HCT116 (cell line): ENCODE data around the gene HABP2. TPM values are rescaled to one million over a fixed set of nuclear protein-coding genes. Genes with fewer than 3 reads are reported as not detected.

Source experiments
- ATAC-seq: fragments of 200-7000 bp; cut with Tn5 transposase; 2 replicates; pipeline ENCODE4 v1.9.1; 2020; ENCODE audit warnings: mild to moderate bottlenecking, moderate library complexity
- BruUV-seq: library from RNA; stranded (reverse); fragments of 400-500 nt; replicated peaks from 2 replicates; lab custom pipeline; 2021; lab: Mats Ljungman, UMichigan
- CTCF ChIA-PET: fragments of 300-600 bp; sonication (Branson Sonifier 250); formaldehyde crosslinking; loops from one replicate; lab custom pipeline; 2021; ENCODE audit warnings: antibody characterized with exemption; lab: Charles Lee
- POLR2A ChIA-PET: fragments of 300-600, 350-600 bp; sonication (Branson Sonifier 250); formaldehyde crosslinking; loops from one replicate; lab custom pipeline; 2021; ENCODE audit warnings: antibody characterized with exemption; lab: Charles Lee
- RAD21 ChIA-PET, 2 experiments: fragments of 300-600 bp; sonication (Branson Sonifier 250); formaldehyde crosslinking; loops; one replicate each; lab custom pipeline; 2023; ENCODE audit warnings: low total read pairs in 2 of 2; ENCODE audit not compliant: uncharacterized antibody in 2 of 2, unreplicated experiment in 2 of 2, low non-redundant PET in 1 of 2; lab: Charles Lee
- DNase-seq: peaks from one replicate; pipeline ENCODE4 v3.0.0-alpha.2; 2010; ENCODE audit warnings: low read depth, low spot score
- H2AFZ ChIP-seq: fragments of 200-600 bp; shearing (Covaris generic), sonication (generic); 2 replicates; pipeline ENCODE4 v1.6.1; 2017; ENCODE audit warnings: low read depth, mixed run types, mixed read lengths, antibody characterized with exemption, low read length; ENCODE audit not compliant: poor library complexity, severe bottlenecking
- H3K27ac ChIP-seq: 2 replicates; pipeline ENCODE4 v1.5.1; 2012; ENCODE audit warnings: low read depth, low read length
- H3K27me3 ChIP-seq: fragments of 200-600 bp; sonication (generic); 2 replicates; pipeline ENCODE4 v1.6.1; 2016; ENCODE audit warnings: mixed run types, low read length, mixed read lengths; ENCODE audit not compliant: insufficient read depth
- H3K36me3 ChIP-seq, 2 experiments: fragments of 200-500 bp in 1 of 2; fragments of 200-600 bp in 1 of 2; sonication (Bioruptor generic) in 1 of 2; sonication (generic) in 1 of 2; 2 replicates each; pipeline versions ENCODE4 v1.5.1 to v1.6.1; 2014 to 2016; ENCODE audit warnings: low read length in 2 of 2, inconsistent platforms in 1 of 2, mixed read lengths in 1 of 2, mixed run types in 1 of 2; ENCODE audit not compliant: insufficient read depth in 2 of 2, control insufficient read depth in 1 of 2
- H3K4me1 ChIP-seq, 2 experiments: fragments of 200-600 bp in 1 of 2; sonication (generic) in 1 of 2; 2 replicates each; pipeline versions ENCODE4 v1.5.1 to v1.6.1; 2012 to 2017; ENCODE audit warnings: low read length in 2 of 2, inconsistent platforms in 1 of 2, mild to moderate bottlenecking in 1 of 2, mixed read lengths in 1 of 2, mixed run types in 1 of 2, moderate library complexity in 1 of 2; ENCODE audit not compliant: insufficient read depth in 2 of 2, control insufficient read depth in 1 of 2
- H3K4me2 ChIP-seq: fragments of 200-600 bp; sonication (generic); 2 replicates; pipeline ENCODE4 v1.6.1; 2017; ENCODE audit warnings: mixed run types, low read length, mixed read lengths
- H3K4me3 ChIP-seq, 2 experiments: fragments of 200-600 bp in 1 of 2; sonication (generic) in 1 of 2; replicated peaks in 1 of 2; 2 replicates each; pipeline ENCODE4 v1.5.1; 2011 to 2016; ENCODE audit warnings: low read length in 2 of 2, control low read depth in 1 of 2, low read depth in 1 of 2, mild to moderate bottlenecking in 1 of 2, mixed read lengths in 1 of 2, mixed run types in 1 of 2
- H3K79me2 ChIP-seq: fragments of 200-600 bp; sonication (generic); 2 replicates; pipeline ENCODE4 v1.6.1; 2017; ENCODE audit warnings: mild to moderate bottlenecking, mixed run types, low read length, moderate library complexity, mixed read lengths; ENCODE audit not compliant: insufficient read depth
- H3K9ac ChIP-seq: fragments of 200-600 bp; sonication (generic); 2 replicates; pipeline ENCODE4 v1.6.1; 2016; ENCODE audit warnings: low read length, mixed read lengths
- H3K9me2 ChIP-seq: fragments of 200-600 bp; sonication (generic), shearing (Covaris generic); 2 replicates; pipeline ENCODE4 v1.6.1; 2017; ENCODE audit warnings: mixed run types, mild to moderate bottlenecking, moderate library complexity; ENCODE audit not compliant: insufficient read depth
- H3K9me3 ChIP-seq, 2 experiments: fragments of 200-500 bp in 1 of 2; fragments of 200-600 bp in 1 of 2; sonication (Bioruptor generic) in 1 of 2; sonication (generic) in 1 of 2; 2 replicates each; pipeline ENCODE4 v1.6.1; 2014 to 2017; ENCODE audit warnings: low read length in 2 of 2, mixed read lengths in 2 of 2, inconsistent platforms in 1 of 2, low read depth in 1 of 2, mild to moderate bottlenecking in 1 of 2, mixed run types in 1 of 2, moderate library complexity in 1 of 2; ENCODE audit not compliant: control insufficient read depth in 1 of 2, insufficient read depth in 1 of 2
- H4K20me1 ChIP-seq: fragments of 200-600 bp; sonication (generic), shearing (Covaris generic); 2 replicates; pipeline ENCODE4 v1.6.1; 2017; ENCODE audit warnings: mixed run types, mild to moderate bottlenecking, moderate library complexity; ENCODE audit not compliant: insufficient read depth
- ATF3 ChIP-seq: IDR thresholded peaks from 2 replicates; pipeline ENCODE4 v1.6.1; 2012
- CBX3 ChIP-seq: IDR thresholded peaks from 2 replicates; pipeline ENCODE4 v1.6.1; 2012; ENCODE audit warnings: low read depth
- CEBPB ChIP-seq: IDR thresholded peaks from 2 replicates; pipeline ENCODE4 v1.6.1; 2012; ENCODE audit warnings: low read depth
- CTCF ChIP-seq, 3 experiments: fragments of 200-600 bp in 1 of 3; sonication (generic) in 1 of 3; IDR thresholded peaks in 2 of 3; conservative IDR thresholded peaks in 1 of 3; 2 replicates each; pipeline ENCODE4 v1.5.1; 2012 to 2017; ENCODE audit warnings: low read depth in 2 of 3, low read length in 2 of 3, antibody characterized with exemption in 1 of 3, borderline replicate concordance in 1 of 3, control low read depth in 1 of 3, mild to moderate bottlenecking in 1 of 3, mixed read lengths in 1 of 3, mixed run types in 1 of 3, moderate library complexity in 1 of 3; ENCODE audit not compliant: insufficient read depth in 1 of 3
- EGR1 ChIP-seq: IDR thresholded peaks from 2 replicates; pipeline ENCODE4 v1.6.1; 2012; ENCODE audit warnings: low read depth
- ELF1 ChIP-seq: IDR thresholded peaks from 2 replicates; pipeline ENCODE4 v1.6.1; 2012; ENCODE audit warnings: low read depth, borderline replicate concordance
- EZH2 ChIP-seq: fragments of 200-600 bp; sonication (generic); IDR thresholded peaks from 2 replicates; pipeline ENCODE4 v1.6.1; 2017; ENCODE audit warnings: antibody characterized with exemption, mixed run types
- EZH2phosphoT487 ChIP-seq: fragments of 200-600 bp; IDR thresholded peaks from 2 replicates; pipeline ENCODE4 v1.6.1; 2018; ENCODE audit warnings: antibody characterized with exemption, borderline replicate concordance
- FOSL1 ChIP-seq: IDR thresholded peaks from 2 replicates; pipeline ENCODE4 v1.6.1; 2012; ENCODE audit warnings: low read depth
- JUND ChIP-seq: IDR thresholded peaks from 2 replicates; pipeline ENCODE4 v1.6.1; 2012
- POLR2A ChIP-seq: IDR thresholded peaks from 2 replicates; pipeline ENCODE4 v1.7.0; 2011; ENCODE audit warnings: borderline replicate concordance; ENCODE audit not compliant: insufficient read depth, insufficient read length; ENCODE audit errors: extremely low read depth
- POLR2AphosphoS5 ChIP-seq: IDR thresholded peaks from 2 replicates; pipeline ENCODE4 v1.6.1; 2011; ENCODE audit warnings: mild to moderate bottlenecking, low read depth, low read length, moderate library complexity
- RAD21 ChIP-seq: IDR thresholded peaks from 2 replicates; pipeline ENCODE4 v1.6.1; 2012; ENCODE audit warnings: low read depth, mild to moderate bottlenecking
- REST ChIP-seq: IDR thresholded peaks from 2 replicates; pipeline ENCODE4 v1.6.1; 2012; ENCODE audit warnings: low read depth
- SIN3A ChIP-seq: IDR thresholded peaks from 2 replicates; pipeline ENCODE4 v1.6.1; 2012; ENCODE audit warnings: low read depth
- SRF ChIP-seq: IDR thresholded peaks from 2 replicates; pipeline ENCODE4 v1.6.1; 2012; ENCODE audit warnings: low read depth
- TCF7L2 ChIP-seq: IDR thresholded peaks from 2 replicates; pipeline ENCODE4 v1.7.0; 2011; ENCODE audit warnings: borderline replicate concordance, inconsistent platforms; ENCODE audit not compliant: insufficient read depth, insufficient read length; ENCODE audit errors: extremely low read depth
- ZBTB33 ChIP-seq: IDR thresholded peaks from 2 replicates; pipeline ENCODE4 v1.6.1; 2011; ENCODE audit warnings: mild to moderate bottlenecking, low read length, moderate library complexity; ENCODE audit not compliant: insufficient replicate concordance; ENCODE audit errors: extremely low read depth
- ZNF274 ChIP-seq: fragments of 200-500 bp; sonication (Bioruptor generic); IDR thresholded peaks from 2 replicates; pipeline ENCODE4 v1.6.1; 2014; ENCODE audit warnings: mild to moderate bottlenecking, low read depth, low read length, inconsistent platforms
- intact Hi-C: fragments of 100-400 bp; cut with micrococcal nuclease; formaldehyde crosslinking; loops from 2 replicates; pipeline ENCODE4 v1.10.0; 2022
- total RNA-seq: library from RNA; stranded (reverse); gene quantifications from one replicate; pipeline ENCODE4 v1.2.1, GENCODE V29; 2021; ENCODE audit not compliant: unreplicated experiment

Gene HABP2
- total RNA-seq, 1 experiment from 2014 or later, result 0.20 TPM

- intact Hi-C loops, result no loop called here
- Histone ChIP-seq H3K9me2 (no peaks in the 10 kb centered on the region), H4K20me1 (no peaks in the 10 kb centered on the region), H3K4me3 (no peak overlapping the region), H3K4me2 (no peak overlapping the region), H3K4me1 (peaks cover 6 to 12% of the 10 kb centered on the region in 2 experiments; a peak in 2 of 4 replicates)
- no peak for TF ChIP-seq EZH2
- TF ChIP-seq EGR1, result no peak
- TF ChIP-seq SRF, result no peak
- no peak for TF ChIP-seq ATF3
- TF ChIP-seq ELF1, result no peak
- TF ChIP-seq SIN3A, result no peak
- TF ChIP-seq POLR2AphosphoS5, result no peak
- TF ChIP-seq ZBTB33, result no peak
- TF ChIP-seq RAD21, result no peak
- TF ChIP-seq CEBPB, result no peak
- TF ChIP-seq TCF7L2, result no peak
- no peak for TF ChIP-seq EZH2phosphoT487
- TF ChIP-seq ZNF274, result no peak
- no peak for TF ChIP-seq CBX3
- no peak for TF ChIP-seq REST
- TF ChIP-seq FOSL1, result no peak
- no peak for TF ChIP-seq POLR2A
- no peak for TF ChIP-seq JUND
- no peak for TF ChIP-seq CTCF (IDR thresholded peaks at IDR 0.05 in 2 of 3, conservative IDR thresholded peaks at IDR 0.05 in 1 of 3; ENCODE audit: borderline replicate concordance in 1 of 3, insufficient read depth in 1 of 3, low read depth in 2 of 3, low read length in 2 of 3)
- TF ChIP-seq, all 23 proteins: peak for 0
- DNase-seq (no peak), ATAC-seq (no peak)
- Histone ChIP-seq H3K27ac (no peak overlapping the region), H3K9me3 (no peaks in the 10 kb centered on the region), H3K79me2 (no peaks in the 10 kb centered on the region), H3K9ac (no peak overlapping the region), H3K36me3 (no peaks in the 10 kb centered on the region), H2AFZ (no peak overlapping the region), H3K27me3 (no peaks in the 10 kb centered on the region)
- CTCF ChIA-PET, result no interaction called here
- BruUV-seq, result no TSS peak
- POLR2A ChIA-PET, result no interaction called here
- RAD21 ChIA-PET, result no interaction called here
Observed at GRCh38 chr10:113537672-113538071, 15.2 kb upstream of the HABP2 start.
